Vagina (tissue), 2 donors: Measurements from ENCODE around the gene TRIM44.

ENCODE experiments used
- CTCF ChIP-seq, 3 experiments: fragments of 450-650 bp in 2 of 3; fragments of 200-600 bp in 1 of 3; sonication (generic) in 1 of 3; IDR thresholded peaks; one replicate each; pipeline ENCODE4 v1.5.1; 2017 to 2019; ENCODE audit warnings: antibody characterized with exemption in 3 of 3, mild to moderate bottlenecking in 2 of 3, moderate library complexity in 2 of 3
- POLR2A ChIP-seq, 2 donors: fragments of 450-650 bp; IDR thresholded peaks; one replicate each; pipeline ENCODE4 v1.6.1; 2017; ENCODE audit warnings: antibody characterized with exemption in 2 of 2, mild to moderate bottlenecking in 2 of 2, moderate library complexity in 2 of 2

- TF ChIP-seq POLR2A (IDR thresholded peaks at IDR 0.05) (no peak), CTCF (IDR thresholded peaks at IDR 0.05) (no peak)
Measured at GRCh38 chr11:35621620-35622019, 41.0 kb upstream of the TRIM44 start.
